Calu3 (cell line): Measurements from ENCODE around the gene CEP68. TPM values are rescaled to one million over a fixed set of nuclear protein-coding genes. Genes with fewer than 3 reads are reported as not detected.

Source experiments
- BruUV-seq: library from RNA; stranded (reverse); fragments of 400-500 nt; replicated peaks from 2 replicates; lab custom pipeline; 2021; lab: Mats Ljungman, UMichigan
- CTCF ChIA-PET: fragments of 300-600 bp; sonication (Branson Sonifier 250); formaldehyde crosslinking; loops from one replicate; lab custom pipeline; 2022; ENCODE audit warnings: antibody characterized with exemption; lab: Charles Lee
- DNase-seq: peaks from one replicate; pipeline ENCODE4 v3.0.0; 2022
- H3K27ac Mint-ChIP-seq: one replicate; pipeline ENCODE4 v1.8.0; 2022; ENCODE audit warnings: mixed read lengths; ENCODE audit not compliant: unreplicated experiment
- H3K27me3 Mint-ChIP-seq: one replicate; pipeline ENCODE4 v1.8.0; 2022; ENCODE audit warnings: mixed read lengths; ENCODE audit not compliant: unreplicated experiment
- H3K36me3 Mint-ChIP-seq: one replicate; pipeline ENCODE4 v1.8.0; 2022; ENCODE audit warnings: mild to moderate bottlenecking, moderate library complexity, mixed read lengths; ENCODE audit not compliant: insufficient read depth, unreplicated experiment
- H3K4me1 Mint-ChIP-seq: one replicate; pipeline ENCODE4 v1.8.0; 2022; ENCODE audit warnings: mild to moderate bottlenecking, low read depth, mixed read lengths; ENCODE audit not compliant: unreplicated experiment
- H3K4me3 Mint-ChIP-seq: one replicate; pipeline ENCODE4 v1.8.0; 2022; ENCODE audit warnings: mild to moderate bottlenecking, low read depth, moderate library complexity, mixed read lengths; ENCODE audit not compliant: unreplicated experiment
- H3K9me3 Mint-ChIP-seq: one replicate; pipeline ENCODE4 v1.8.0; 2022; ENCODE audit warnings: low read depth, mixed read lengths; ENCODE audit not compliant: unreplicated experiment
- intact Hi-C: fragments of 100-400 bp; cut with micrococcal nuclease; formaldehyde crosslinking; loops from one replicate; pipeline ENCODE4 v1.10.0; 2022; ENCODE audit not compliant: unreplicated experiment
- total RNA-seq: library from RNA; stranded (reverse); gene quantifications from 2 replicates; pipeline ENCODE4 v1.2.3, GENCODE V29; 2022
- TF ChIP-seq, protein P1 (sequence below): fragments of 200-600 bp; IDR thresholded peaks from one replicate; pipeline ENCODE4 v1.8.0; 2022; ENCODE audit warnings: antibody characterized with exemption; ENCODE audit not compliant: unreplicated experiment

Gene CEP68
- total RNA-seq, 1 experiment from 2014 or later, result 9.6 TPM

- Mint-ChIP-seq H3K27ac (no peak overlapping the region), H3K4me1 (peaks cover 18% of the 10 kb centered on the region), H3K4me3 (no peak overlapping the region), H3K9me3 (no peaks in the 10 kb centered on the region), H3K36me3 (peaks cover 17% of the 10 kb centered on the region), H3K27me3 (no peaks in the 10 kb centered on the region)
- no peak for DNase-seq
- BruUV-seq, result no TSS peak
- CTCF ChIA-PET, result interaction anchor here (0.5 to 0.6 kb wide), 2 partner anchors 33 to 87 kb away, joined by 3 to 4 read pairs; no protein-coding TSS in a partner anchor
- TF ChIP-seq, protein P1, sequence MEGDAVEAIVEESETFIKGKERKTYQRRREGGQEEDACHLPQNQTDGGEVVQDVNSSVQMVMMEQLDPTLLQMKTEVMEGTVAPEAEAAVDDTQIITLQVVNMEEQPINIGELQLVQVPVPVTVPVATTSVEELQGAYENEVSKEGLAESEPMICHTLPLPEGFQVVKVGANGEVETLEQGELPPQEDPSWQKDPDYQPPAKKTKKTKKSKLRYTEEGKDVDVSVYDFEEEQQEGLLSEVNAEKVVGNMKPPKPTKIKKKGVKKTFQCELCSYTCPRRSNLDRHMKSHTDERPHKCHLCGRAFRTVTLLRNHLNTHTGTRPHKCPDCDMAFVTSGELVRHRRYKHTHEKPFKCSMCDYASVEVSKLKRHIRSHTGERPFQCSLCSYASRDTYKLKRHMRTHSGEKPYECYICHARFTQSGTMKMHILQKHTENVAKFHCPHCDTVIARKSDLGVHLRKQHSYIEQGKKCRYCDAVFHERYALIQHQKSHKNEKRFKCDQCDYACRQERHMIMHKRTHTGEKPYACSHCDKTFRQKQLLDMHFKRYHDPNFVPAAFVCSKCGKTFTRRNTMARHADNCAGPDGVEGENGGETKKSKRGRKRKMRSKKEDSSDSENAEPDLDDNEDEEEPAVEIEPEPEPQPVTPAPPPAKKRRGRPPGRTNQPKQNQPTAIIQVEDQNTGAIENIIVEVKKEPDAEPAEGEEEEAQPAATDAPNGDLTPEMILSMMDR, result no peak
- intact Hi-C loops, result no loop called here
Observed at GRCh38 chr2:65061910-65062339, 5.7 kb downstream of the CEP68 start.

- BruUV-seq, result no TSS peak
- H3K9me3 Mint-ChIP-seq, result no peaks in the 10 kb centered on the region
- no peaks in the 10 kb centered on the region for H3K27me3 Mint-ChIP-seq
- H3K27ac Mint-ChIP-seq, result no peak overlapping the region
- TF ChIP-seq, protein P1, result no peak
- CTCF ChIA-PET, result interaction anchor here (0.6 kb wide), 1 partner anchor 102 kb away, joined by 4 read pairs; no protein-coding TSS in a partner anchor
- DNase-seq, result no peak
- intact Hi-C loops, result no loop called here
- H3K36me3 Mint-ChIP-seq, result peaks cover 10% of the 10 kb centered on the region
- H3K4me1 Mint-ChIP-seq, result peaks cover 8% of the 10 kb centered on the region
- no peak overlapping the region for H3K4me3 Mint-ChIP-seq
Observed at GRCh38 chr2:65062843-65063825, 6.9 kb downstream of the CEP68 start.

DNA sequence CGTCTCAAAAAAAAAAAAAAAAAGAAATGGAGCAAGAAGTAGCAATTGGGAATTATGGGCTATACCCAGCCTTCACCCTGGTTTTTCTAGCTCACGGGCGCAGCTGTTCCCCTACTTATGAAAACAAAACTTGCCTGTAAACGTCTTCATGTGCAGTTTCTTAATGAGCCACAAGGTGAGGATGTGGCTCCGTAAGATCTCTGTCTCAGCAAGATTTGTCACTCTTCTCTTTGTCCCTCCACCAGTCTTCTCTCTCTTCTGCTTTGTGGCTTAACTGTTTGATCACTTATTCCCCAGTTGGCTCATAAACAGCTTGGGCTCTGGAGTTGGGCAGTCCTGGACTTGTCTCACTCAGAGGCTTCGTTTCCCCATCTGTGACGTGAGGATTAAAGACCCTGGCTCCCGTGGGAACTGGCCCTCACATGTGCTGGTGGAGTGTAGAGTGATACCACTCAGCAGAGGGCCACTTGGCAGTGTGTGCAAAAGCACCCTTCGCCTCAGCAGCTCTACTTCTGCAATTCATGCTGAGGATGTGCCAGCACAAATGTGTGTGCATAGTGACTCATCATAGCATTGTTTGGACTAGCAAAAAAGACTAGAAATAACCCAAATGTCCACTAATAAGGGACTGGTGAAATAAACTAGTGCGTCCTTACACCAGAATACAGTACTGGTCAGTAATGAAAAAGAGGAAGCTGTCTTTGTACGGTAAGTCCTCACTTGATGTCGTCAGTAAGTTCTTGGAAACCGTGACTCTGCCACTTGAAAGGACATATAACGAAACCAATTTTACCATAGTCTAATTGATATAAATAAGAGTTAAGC lies 8.7 kb downstream of the CEP68 start:
- peaks cover 8% of the 10 kb centered on the region for H3K4me1 Mint-ChIP-seq
- no peak overlapping the region for H3K27ac Mint-ChIP-seq
- DNase-seq, result no peak
- no TSS peak for BruUV-seq
- TF ChIP-seq, protein P1, result peak; percentile 57
- no peaks in the 10 kb centered on the region for H3K9me3 Mint-ChIP-seq
- peaks cover 18% of the 10 kb centered on the region for H3K36me3 Mint-ChIP-seq
- intact Hi-C loops, result no loop called here
- no peaks in the 10 kb centered on the region for H3K27me3 Mint-ChIP-seq
- H3K4me3 Mint-ChIP-seq, result no peak overlapping the region
- CTCF ChIA-PET, result interaction anchor here (0.6 to 1.6 kb wide), 3 partner anchors 105 to 147 kb away, joined by 4 to 5 read pairs (median 4); no protein-coding TSS in a partner anchor

GRCh38 chr2:65067806-65068553 lies 11.8 kb downstream of the CEP68 start:
- Mint-ChIP-seq H3K4me3 (no peak overlapping the region), H3K4me1 (peaks cover 8% of the 10 kb centered on the region), H3K9me3 (no peaks in the 10 kb centered on the region), H3K27ac (no peak overlapping the region), H3K27me3 (no peaks in the 10 kb centered on the region), H3K36me3 (peaks cover 43% of the 10 kb centered on the region)
- intact Hi-C loops, result no loop called here
- no TSS peak for BruUV-seq
- TF ChIP-seq, protein P1, result no peak
- CTCF ChIA-PET, result no interaction called here
- DNase-seq, result no peak
